SK-N-SH (cell line): Measurements from ENCODE around the gene OVOL3. TPM values are rescaled to one million over a fixed set of nuclear protein-coding genes. Genes with fewer than 3 reads are reported as not detected.

Experiments
- CTCF ChIA-PET: fragments of 300-600, 350-600 bp; formaldehyde crosslinking; extraction: SDS; loops from one replicate; lab custom pipeline; 2021; lab: Yijun Ruan, JAX
- POLR2A ChIA-PET: fragments of 350-600 bp; sonication (Branson Sonifier 250); formaldehyde crosslinking; extraction: SDS; loops from one replicate; lab custom pipeline; 2020; ENCODE audit warnings: antibody characterized with exemption, inconsistent platforms; lab: Yijun Ruan, JAX
- DNase-seq: peaks from one replicate; pipeline ENCODE4 v3.0.0; 2012
- H2AFZ ChIP-seq: fragments of 200-600 bp; sonication (generic); 2 replicates; pipeline ENCODE4 v1.8.1; 2016; ENCODE audit warnings: antibody characterized with exemption, mild to moderate bottlenecking, low read depth
- H3F3A ChIP-seq: fragments of 200-600 bp; sonication (generic); replicated peaks from 2 replicates; pipeline ENCODE3; 2016; ENCODE audit warnings: antibody characterized with exemption, mild to moderate bottlenecking; ENCODE audit not compliant: insufficient read depth
- H3K27ac ChIP-seq, 2 experiments: fragments of 200-500 bp in 1 of 2; fragments of 200-600 bp in 1 of 2; sonication (Bioruptor generic) in 1 of 2; sonication (generic), shearing (Covaris generic) in 1 of 2; 2 replicates each; pipeline versions ENCODE4 v1.5.1 to v1.6.1; 2014 to 2016; ENCODE audit warnings: low read depth in 2 of 2, inconsistent platforms in 1 of 2, low read length in 1 of 2, mild to moderate bottlenecking in 1 of 2, mixed read lengths in 1 of 2
- H3K27me3 ChIP-seq: fragments of 200-600 bp; sonication (generic), shearing (Covaris generic); 2 replicates; pipeline ENCODE4 v1.6.1; 2016; ENCODE audit warnings: mixed run types; ENCODE audit not compliant: insufficient read depth
- H3K36me3 ChIP-seq, 2 experiments: fragments of 200-500 bp in 1 of 2; fragments of 200-600 bp in 1 of 2; sonication (Bioruptor generic) in 1 of 2; sonication (generic) in 1 of 2; replicated peaks in 1 of 2; 2 replicates each; pipeline versions ENCODE3 to v1.5.1; 2014 to 2016; ENCODE audit warnings: low read length in 1 of 2, mild to moderate bottlenecking in 1 of 2; ENCODE audit not compliant: insufficient read depth in 2 of 2, control insufficient read depth in 1 of 2
- H3K4me1 ChIP-seq, 2 experiments: fragments of 200-500 bp in 1 of 2; fragments of 200-600 bp in 1 of 2; sonication (Bioruptor generic) in 1 of 2; sonication (generic), shearing (Covaris generic) in 1 of 2; 2 replicates each; pipeline versions ENCODE4 v1.5.1 to v1.6.1; 2014 to 2016; ENCODE audit warnings: low read depth in 1 of 2, low read length in 1 of 2, mixed run types in 1 of 2; ENCODE audit not compliant: insufficient read depth in 2 of 2, control insufficient read depth in 1 of 2
- H3K4me2 ChIP-seq: fragments of 200-600 bp; sonication (generic), shearing (Covaris generic); 2 replicates; pipeline ENCODE4 v1.6.1; 2017; ENCODE audit warnings: mixed run types
- H3K4me3 ChIP-seq, 2 experiments: fragments of 200-500 bp in 1 of 2; fragments of 200-600 bp in 1 of 2; sonication (Bioruptor generic) in 1 of 2; sonication (generic), shearing (Covaris generic) in 1 of 2; 2 replicates each; pipeline versions ENCODE4 v1.5.1 to v1.8.1; 2014 to 2016; ENCODE audit warnings: low read depth in 2 of 2, inconsistent platforms in 1 of 2, low read length in 1 of 2, mild to moderate bottlenecking in 1 of 2, mixed read lengths in 1 of 2, moderate library complexity in 1 of 2
- H3K79me2 ChIP-seq: fragments of 200-600 bp; sonication (generic); 2 replicates; pipeline ENCODE4 v1.8.1; 2017; ENCODE audit warnings: mild to moderate bottlenecking; ENCODE audit not compliant: insufficient read depth
- H3K9ac ChIP-seq: fragments of 200-600 bp; sonication (generic); 2 replicates; pipeline ENCODE4 v1.6.1; 2017; ENCODE audit warnings: mixed run types
- H3K9me2 ChIP-seq: fragments of 200-600 bp; sonication (generic); 2 replicates; pipeline ENCODE4 v1.6.1; 2017; ENCODE audit warnings: mixed run types
- H3K9me3 ChIP-seq: fragments of 200-600 bp; sonication (generic); 2 replicates; pipeline ENCODE4 v1.6.1; 2017; ENCODE audit warnings: mixed run types, mild to moderate bottlenecking, moderate library complexity
- H4K20me1 ChIP-seq: fragments of 200-600 bp; sonication (generic); 2 replicates; pipeline ENCODE4 v1.6.1; 2017; ENCODE audit warnings: mild to moderate bottlenecking, mixed run types; ENCODE audit not compliant: insufficient read depth
- CHD2 ChIP-seq: fragments of 150-350 bp; IDR thresholded peaks from 2 replicates; pipeline ENCODE4 v1.6.1; 2018; ENCODE audit warnings: low read length; ENCODE audit not compliant: partially characterized antibody
- EZH2phosphoT487 ChIP-seq: fragments of 200-600 bp; sonication (generic); IDR thresholded peaks from 2 replicates; pipeline ENCODE4 v1.6.1; 2017; ENCODE audit warnings: low read depth, mixed run types, mild to moderate bottlenecking, antibody characterized with exemption, moderate library complexity, borderline replicate concordance
- FOXJ3 ChIP-seq: sonication (generic); formaldehyde crosslinking; IDR thresholded peaks from 2 replicates; pipeline ENCODE4 v1.5.1; 2020; ENCODE audit warnings: mild to moderate bottlenecking, missing genetic modification reagents
- FOXM1 ChIP-seq: IDR thresholded peaks from 2 replicates; pipeline ENCODE4 v1.4.0; 2012; ENCODE audit warnings: low read depth, mild to moderate bottlenecking
- GABPA ChIP-seq: IDR thresholded peaks from 2 replicates; pipeline ENCODE4 v1.4.0; 2012; ENCODE audit warnings: low read depth, mild to moderate bottlenecking
- GATA2 ChIP-seq: sonication (generic); formaldehyde crosslinking; IDR thresholded peaks from 2 replicates; pipeline ENCODE4 v1.5.0; 2020; ENCODE audit warnings: mild to moderate bottlenecking, missing genetic modification reagents
- NFIC ChIP-seq: IDR thresholded peaks from 2 replicates; pipeline ENCODE4 v1.4.0; 2012; ENCODE audit warnings: borderline replicate concordance
- RAD21 ChIP-seq: IDR thresholded peaks from 2 replicates; pipeline ENCODE4 v1.6.1; 2012; ENCODE audit warnings: mild to moderate bottlenecking, low read length
- RCOR1 ChIP-seq: fragments of 150-350 bp; IDR thresholded peaks from 2 replicates; pipeline ENCODE4 v1.6.1; 2017; ENCODE audit warnings: antibody characterized with exemption, low read length
- SIN3A ChIP-seq: IDR thresholded peaks from 2 replicates; pipeline ENCODE4 v1.6.1; 2012; ENCODE audit warnings: low read depth, mild to moderate bottlenecking, low read length, moderate library complexity, borderline replicate concordance
- SMC3 ChIP-seq: IDR thresholded peaks from 2 replicates; pipeline ENCODE4 v1.6.1; 2012; ENCODE audit warnings: low read depth, low read length, improper control_type of control experiment
- TAF1 ChIP-seq: IDR thresholded peaks from 2 replicates; pipeline ENCODE4 v1.6.1; 2012; ENCODE audit warnings: low read depth, mild to moderate bottlenecking, low read length, moderate library complexity, borderline replicate concordance
- TCF12 ChIP-seq: IDR thresholded peaks from 2 replicates; pipeline ENCODE4 v1.4.0; 2012
- YY1 ChIP-seq: IDR thresholded peaks from 2 replicates; pipeline ENCODE4 v1.4.0; 2012; ENCODE audit warnings: low read depth, mild to moderate bottlenecking
- WGBS: methylation state at CpG from one replicate; pipeline ENCODE4 v1.1.6; 2017; ENCODE audit warnings: low lambda C conversion rate; 5-methylcytosine and 5-hydroxymethylcytosine counted together
- polyA plus RNA-seq, 3 experiments: library from polyadenylated mRNA; depleted of rRNA; stranded (reverse); fragments of >200 nt; gene quantifications; 2 replicates each; pipeline ENCODE4 v1.2.3, GENCODE V29; 2012
- TF ChIP-seq, protein P1 (sequence below): IDR thresholded peaks from 2 replicates; pipeline ENCODE4 v1.4.0; 2012; ENCODE audit warnings: low read depth, borderline replicate concordance
- TF ChIP-seq, protein P2 (sequence below): IDR thresholded peaks from 2 replicates; pipeline ENCODE4 v1.4.0; 2012; ENCODE audit warnings: low read depth
- TF ChIP-seq, protein P3 (sequence below): fragments of 150-350 bp; IDR thresholded peaks from 2 replicates; pipeline ENCODE4 v1.6.1; 2016; ENCODE audit warnings: mild to moderate bottlenecking, low read depth, low read length
- TF ChIP-seq, protein P4 (sequence below): fragments of 150-350 bp; IDR thresholded peaks from 2 replicates; pipeline ENCODE4 v1.6.1; 2017; ENCODE audit warnings: antibody characterized with exemption, low read length, low read depth, borderline replicate concordance

The OVOL3 gene
- polyA plus RNA-seq, 1 of the 3 experiments (the other 2 are of a cell fraction) = not detected

GRCh38 chr19:36100476-36100875 lies 10.5 kb upstream of the OVOL3 start:
- ChIA-PET POLR2A (no interaction called here), CTCF (no interaction called here)
- Histone ChIP-seq H3K4me1 (no peaks in the 10 kb centered on the region), H4K20me1 (no peaks in the 10 kb centered on the region), H3K4me2 (no peak overlapping the region), H3K27ac (no peak overlapping the region), H3K27me3 (no peaks in the 10 kb centered on the region), H3K9me3 (no peaks in the 10 kb centered on the region), H2AFZ (no peak overlapping the region), H3K36me3 (peaks cover 3 to 5% of the 10 kb centered on the region in 2 experiments), H3K9me2 (no peaks in the 10 kb centered on the region), H3K79me2 (no peaks in the 10 kb centered on the region), H3K4me3 (no peak overlapping the region), H3F3A (no peaks in the 10 kb centered on the region), H3K9ac (no peak overlapping the region)
- no peak for DNase-seq
- WGBS = 92% methylated on average over 5 of the region's 5 CpGs
- TF ChIP-seq EZH2phosphoT487 (no peak), SIN3A (no peak), CHD2 (no peak), TAF1 (no peak)

DNA sequence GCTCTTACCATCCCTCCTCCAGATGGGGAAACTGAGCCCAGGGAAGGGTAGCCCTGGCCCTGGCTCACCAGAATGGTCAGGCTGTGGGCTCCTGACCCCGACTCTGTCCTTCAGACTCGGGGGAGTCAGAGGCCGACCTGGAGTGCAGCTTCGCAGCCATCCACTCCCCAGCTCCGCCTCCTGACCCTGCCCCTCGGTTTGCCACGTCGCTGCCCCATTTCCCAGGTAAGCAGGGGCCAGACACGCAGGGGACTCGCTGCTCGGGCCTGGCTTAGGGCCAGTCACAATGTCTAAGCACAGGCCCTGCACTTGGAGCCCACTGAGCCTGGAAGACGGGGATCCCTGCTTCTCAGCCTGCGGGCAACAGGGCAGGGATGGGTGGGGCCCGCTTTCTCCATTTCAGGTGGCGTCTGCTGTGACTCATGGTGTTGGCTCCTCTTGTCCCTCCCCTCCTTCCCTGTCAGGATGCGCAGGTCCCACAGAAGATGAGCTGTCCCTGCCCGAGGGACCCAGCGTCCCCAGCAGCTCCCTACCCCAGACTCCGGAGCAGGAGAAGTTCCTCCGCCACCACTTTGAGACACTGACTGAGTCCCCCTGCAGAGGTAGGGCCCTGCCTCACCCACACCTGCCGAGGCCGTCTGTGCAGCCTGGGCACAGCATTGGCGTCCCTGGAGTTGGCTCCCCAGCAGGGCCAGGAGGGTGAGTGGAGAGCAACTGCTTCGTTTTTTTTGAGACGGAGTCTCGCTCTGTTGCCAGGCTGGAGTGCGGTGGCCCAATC lies 9.2 kb upstream of the OVOL3 start:
- no peaks in the 10 kb centered on the region for H3K27me3 ChIP-seq
- peaks cover 3 to 5% of the 10 kb centered on the region in 2 experiments for H3K36me3 ChIP-seq
- no peaks in the 10 kb centered on the region for H4K20me1 ChIP-seq
- no peaks in the 10 kb centered on the region for H3F3A ChIP-seq
- 94% methylated on average over 24 of the region's 27 CpGs for WGBS
- H2AFZ ChIP-seq = no peak overlapping the region
- no peak overlapping the region for H3K4me2 ChIP-seq
- POLR2A ChIA-PET = no interaction called here
- H3K79me2 ChIP-seq = no peaks in the 10 kb centered on the region
- no peak overlapping the region for H3K4me3 ChIP-seq
- no peak for DNase-seq
- no peaks in the 10 kb centered on the region for H3K9me2 ChIP-seq
- no peak overlapping the region for H3K9ac ChIP-seq
- no peaks in the 10 kb centered on the region for H3K4me1 ChIP-seq
- no peak overlapping the region for H3K27ac ChIP-seq
- CTCF ChIA-PET = no interaction called here
- no peak for TF ChIP-seq NFIC
- no peak for TF ChIP-seq GATA2 (CRISPR knock-in tag)
- TF ChIP-seq, protein P1, sequence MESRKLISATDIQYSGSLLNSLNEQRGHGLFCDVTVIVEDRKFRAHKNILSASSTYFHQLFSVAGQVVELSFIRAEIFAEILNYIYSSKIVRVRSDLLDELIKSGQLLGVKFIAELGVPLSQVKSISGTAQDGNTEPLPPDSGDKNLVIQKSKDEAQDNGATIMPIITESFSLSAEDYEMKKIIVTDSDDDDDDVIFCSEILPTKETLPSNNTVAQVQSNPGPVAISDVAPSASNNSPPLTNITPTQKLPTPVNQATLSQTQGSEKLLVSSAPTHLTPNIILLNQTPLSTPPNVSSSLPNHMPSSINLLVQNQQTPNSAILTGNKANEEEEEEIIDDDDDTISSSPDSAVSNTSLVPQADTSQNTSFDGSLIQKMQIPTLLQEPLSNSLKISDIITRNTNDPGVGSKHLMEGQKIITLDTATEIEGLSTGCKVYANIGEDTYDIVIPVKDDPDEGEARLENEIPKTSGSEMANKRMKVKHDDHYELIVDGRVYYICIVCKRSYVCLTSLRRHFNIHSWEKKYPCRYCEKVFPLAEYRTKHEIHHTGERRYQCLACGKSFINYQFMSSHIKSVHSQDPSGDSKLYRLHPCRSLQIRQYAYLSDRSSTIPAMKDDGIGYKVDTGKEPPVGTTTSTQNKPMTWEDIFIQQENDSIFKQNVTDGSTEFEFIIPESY = no peak
- no peak for TF ChIP-seq YY1
- TF ChIP-seq, protein P2, sequence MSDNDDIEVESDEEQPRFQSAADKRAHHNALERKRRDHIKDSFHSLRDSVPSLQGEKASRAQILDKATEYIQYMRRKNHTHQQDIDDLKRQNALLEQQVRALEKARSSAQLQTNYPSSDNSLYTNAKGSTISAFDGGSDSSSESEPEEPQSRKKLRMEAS = no peak
- no peak for TF ChIP-seq GABPA
- no peak for TF ChIP-seq RCOR1
- no peak for TF ChIP-seq FOXM1
- TF ChIP-seq, protein P3, sequence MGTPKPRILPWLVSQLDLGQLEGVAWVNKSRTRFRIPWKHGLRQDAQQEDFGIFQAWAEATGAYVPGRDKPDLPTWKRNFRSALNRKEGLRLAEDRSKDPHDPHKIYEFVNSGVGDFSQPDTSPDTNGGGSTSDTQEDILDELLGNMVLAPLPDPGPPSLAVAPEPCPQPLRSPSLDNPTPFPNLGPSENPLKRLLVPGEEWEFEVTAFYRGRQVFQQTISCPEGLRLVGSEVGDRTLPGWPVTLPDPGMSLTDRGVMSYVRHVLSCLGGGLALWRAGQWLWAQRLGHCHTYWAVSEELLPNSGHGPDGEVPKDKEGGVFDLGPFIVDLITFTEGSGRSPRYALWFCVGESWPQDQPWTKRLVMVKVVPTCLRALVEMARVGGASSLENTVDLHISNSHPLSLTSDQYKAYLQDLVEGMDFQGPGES = no peak
- TF ChIP-seq FOXJ3 (CRISPR knock-in tag) = no peak
- TF ChIP-seq RAD21 = no peak
- no peak for TF ChIP-seq SMC3
- no peak for TF ChIP-seq TAF1
- TF ChIP-seq SIN3A = no peak
- TF ChIP-seq, protein P4, sequence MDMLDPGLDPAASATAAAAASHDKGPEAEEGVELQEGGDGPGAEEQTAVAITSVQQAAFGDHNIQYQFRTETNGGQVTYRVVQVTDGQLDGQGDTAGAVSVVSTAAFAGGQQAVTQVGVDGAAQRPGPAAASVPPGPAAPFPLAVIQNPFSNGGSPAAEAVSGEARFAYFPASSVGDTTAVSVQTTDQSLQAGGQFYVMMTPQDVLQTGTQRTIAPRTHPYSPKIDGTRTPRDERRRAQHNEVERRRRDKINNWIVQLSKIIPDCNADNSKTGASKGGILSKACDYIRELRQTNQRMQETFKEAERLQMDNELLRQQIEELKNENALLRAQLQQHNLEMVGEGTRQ = no peak
- no peak for TF ChIP-seq TCF12
- H3K9me3 ChIP-seq = no peaks in the 10 kb centered on the region
